ENCODE measurements around the gene SLMAP. TPM values are rescaled to one million over a fixed set of nuclear protein-coding genes. Genes with fewer than 3 reads are reported as not detected.

Gene SLMAP
- total and polyA plus RNA-seq, 2 experiments from 2014 or later, result 32.1 to 73.0 TPM

- no peak for DNase-seq (ENCODE audit: low spot score)
These were observed 8.7 kb downstream of the SLMAP start for GRCh38 chr3:57764794-57765193.

More at GRCh38 chr3:57764794-57765193, 8.7 kb downstream of the SLMAP start:
- Histone ChIP-seq H2AFZ (no peak overlapping the region), H4K20me1 (replicated peaks; ENCODE audit: insufficient read depth) (peaks cover 38% of the 10 kb centered on the region), H3K27ac (ENCODE audit: low read depth) (no peak overlapping the region), H3F3A (replicated peaks; ENCODE audit: low read depth) (no peaks in the 10 kb centered on the region), H3K9me2 (ENCODE audit: insufficient read depth) (no peaks in the 10 kb centered on the region), H3K79me2 (replicated peaks; ENCODE audit: insufficient read depth) (peaks cover 100% of the 10 kb centered on the region), H3K4me1 (ENCODE audit: insufficient read depth) (0 out of 2 replicates have a peak, but pooled peaks cover 5% of the 10 kb centered on the region), H3K36me3 (ENCODE audit: insufficient read depth) (no peaks in the 10 kb centered on the region), H3K4me3 (no peak overlapping the region), H3K4me2 (no peak overlapping the region), H3K27me3 (ENCODE audit: insufficient read depth) (no peaks in the 10 kb centered on the region)
- Mint-ChIP-seq H3K36me3 (ENCODE audit: low read depth) (peaks cover 28% of the 10 kb centered on the region), H3K27ac (no peak overlapping the region), H3K27me3 (ENCODE audit: insufficient read depth, low read depth, poor library complexity) (no peaks in the 10 kb centered on the region), H3K4me3 (no peak overlapping the region), H3K4me1 (peaks cover 6% of the 10 kb centered on the region; the same call in 2 of the 3 replicates), H3K9me3 (no peaks in the 10 kb centered on the region)
- TF ChIP-seq JUNB (IDR thresholded peaks at IDR 0.05; ENCODE audit: unreplicated experiment) (no peak), EZH2 (IDR thresholded peaks at IDR 0.05; ENCODE audit: low read depth, unreplicated experiment) (no peak), ETS1 (IDR thresholded peaks at IDR 0.05) (no peak), POLR2AphosphoS5 (IDR thresholded peaks at IDR 0.05; ENCODE audit: low read depth) (no peak), EZH2phosphoT487 (IDR thresholded peaks at IDR 0.05; ENCODE audit: unreplicated experiment) (no peak), ZNF462 (CRISPR knock-in tag; IDR thresholded peaks at IDR 0.05) (no peak), ZNF331 (CRISPR knock-in tag; IDR thresholded peaks at IDR 0.05; ENCODE audit: low read depth) (no peak), STAT1 (IDR thresholded peaks at IDR 0.05; ENCODE audit: unreplicated experiment) (no peak), ZNF114 (CRISPR knock-in tag; IDR thresholded peaks at IDR 0.05) (no peak), CREB1 (CRISPR knock-in tag; IDR thresholded peaks at IDR 0.05; ENCODE audit: low read depth) (no peak), CTCF (conservative IDR thresholded peaks at IDR 0.05; ENCODE audit: low read depth in 2 of 2) (no peak), NANOG (IDR thresholded peaks at IDR 0.05; ENCODE audit: borderline replicate concordance) (no peak)
- TF ChIP-seq, protein P1, sequence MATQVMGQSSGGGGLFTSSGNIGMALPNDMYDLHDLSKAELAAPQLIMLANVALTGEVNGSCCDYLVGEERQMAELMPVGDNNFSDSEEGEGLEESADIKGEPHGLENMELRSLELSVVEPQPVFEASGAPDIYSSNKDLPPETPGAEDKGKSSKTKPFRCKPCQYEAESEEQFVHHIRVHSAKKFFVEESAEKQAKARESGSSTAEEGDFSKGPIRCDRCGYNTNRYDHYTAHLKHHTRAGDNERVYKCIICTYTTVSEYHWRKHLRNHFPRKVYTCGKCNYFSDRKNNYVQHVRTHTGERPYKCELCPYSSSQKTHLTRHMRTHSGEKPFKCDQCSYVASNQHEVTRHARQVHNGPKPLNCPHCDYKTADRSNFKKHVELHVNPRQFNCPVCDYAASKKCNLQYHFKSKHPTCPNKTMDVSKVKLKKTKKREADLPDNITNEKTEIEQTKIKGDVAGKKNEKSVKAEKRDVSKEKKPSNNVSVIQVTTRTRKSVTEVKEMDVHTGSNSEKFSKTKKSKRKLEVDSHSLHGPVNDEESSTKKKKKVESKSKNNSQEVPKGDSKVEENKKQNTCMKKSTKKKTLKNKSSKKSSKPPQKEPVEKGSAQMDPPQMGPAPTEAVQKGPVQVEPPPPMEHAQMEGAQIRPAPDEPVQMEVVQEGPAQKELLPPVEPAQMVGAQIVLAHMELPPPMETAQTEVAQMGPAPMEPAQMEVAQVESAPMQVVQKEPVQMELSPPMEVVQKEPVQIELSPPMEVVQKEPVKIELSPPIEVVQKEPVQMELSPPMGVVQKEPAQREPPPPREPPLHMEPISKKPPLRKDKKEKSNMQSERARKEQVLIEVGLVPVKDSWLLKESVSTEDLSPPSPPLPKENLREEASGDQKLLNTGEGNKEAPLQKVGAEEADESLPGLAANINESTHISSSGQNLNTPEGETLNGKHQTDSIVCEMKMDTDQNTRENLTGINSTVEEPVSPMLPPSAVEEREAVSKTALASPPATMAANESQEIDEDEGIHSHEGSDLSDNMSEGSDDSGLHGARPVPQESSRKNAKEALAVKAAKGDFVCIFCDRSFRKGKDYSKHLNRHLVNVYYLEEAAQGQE (IDR thresholded peaks at IDR 0.05; ENCODE audit: unreplicated experiment), result no peak
- ATAC-seq, result no peak
